ENCODE data around the gene TNFAIP8.

The TNFAIP8 gene

GRCh38 chr5:119329666-119330065, 26.2 kb upstream of the TNFAIP8 start:
- no peak for DNase-seq

- DNase-seq: peak; percentile 46 to 65
Measured at GRCh38 chr5:119330367-119331183, 25.2 kb upstream of the TNFAIP8 start.

GRCh38 chr5:119331566-119332095, 24.2 kb upstream of the TNFAIP8 start:
- no peak for DNase-seq

- no peak for DNase-seq
Measured at GRCh38 chr5:119332208-119332607, 23.6 kb upstream of the TNFAIP8 start.

- DNase-seq: no peak
Measured at GRCh38 chr5:119332978-119333401, 22.8 kb upstream of the TNFAIP8 start.

- DNase-seq: no peak
Measured at GRCh38 chr5:119333421-119333851, 22.4 kb upstream of the TNFAIP8 start.

GRCh38 chr5:119335261-119335677, 20.6 kb upstream of the TNFAIP8 start:
- DNase-seq: no peak

GRCh38 chr5:119336262-119336661, 19.6 kb upstream of the TNFAIP8 start:
- no peak for DNase-seq

GRCh38 chr5:119336845-119337580, 18.8 kb upstream of the TNFAIP8 start:
- DNase-seq: no peak

- no peak for DNase-seq
Measured at GRCh38 chr5:119338326-119338946, 17.4 kb upstream of the TNFAIP8 start.

- DNase-seq: no peak
Measured at GRCh38 chr5:119339344-119339743, 16.5 kb upstream of the TNFAIP8 start.

- DNase-seq: no peak
Measured at GRCh38 chr5:119339965-119340364, 15.9 kb upstream of the TNFAIP8 start.

- DNase-seq: peak; percentile 63 to 69
Measured at GRCh38 chr5:119340597-119341218, 15.1 kb upstream of the TNFAIP8 start.

- DNase-seq: no peak
Measured at GRCh38 chr5:119341452-119342349, 14.1 kb upstream of the TNFAIP8 start.

- no peak for DNase-seq
Measured at GRCh38 chr5:119342406-119342805, 13.4 kb upstream of the TNFAIP8 start.

- no peak for DNase-seq
Measured at GRCh38 chr5:119343052-119343451, 12.8 kb upstream of the TNFAIP8 start.

- no peak for DNase-seq
Measured at GRCh38 chr5:119343766-119344165, 12.1 kb upstream of the TNFAIP8 start.

GRCh38 chr5:119344231-119344630, 11.6 kb upstream of the TNFAIP8 start:
- DNase-seq: no peak

- no peak for DNase-seq
Measured at GRCh38 chr5:119345861-119346260, 10.0 kb upstream of the TNFAIP8 start.

GRCh38 chr5:119346394-119346793, 9.4 kb upstream of the TNFAIP8 start:
- no peak for DNase-seq

- DNase-seq: no peak
Measured at GRCh38 chr5:119347574-119347973, 8.2 kb upstream of the TNFAIP8 start.

GRCh38 chr5:119347991-119348390, 7.8 kb upstream of the TNFAIP8 start:
- no peak for DNase-seq
